Measurements from ENCODE around the gene SDR39U1. TPM values are rescaled to one million over a fixed set of nuclear protein-coding genes. Genes with fewer than 3 reads are reported as not detected.

Gene SDR39U1
- total RNA-seq, 1 experiment from 2014 or later: 61.8 TPM

- H3K27me3 ChIP-seq (ENCODE audit: insufficient read depth, low read length): no peaks in the 10 kb centered on the region
- intact Hi-C loops (cut with micrococcal nuclease): loop anchor here (10.0 kb wide), 1 partner anchor 224 kb away; the partner anchor contains the start of genes CHMP4A and MDP1
- no peak overlapping the region for H2AFZ ChIP-seq (ENCODE audit: low read depth, low read length, poor library complexity, severe bottlenecking)
- no peak for TF ChIP-seq TCF7L2 (IDR thresholded peaks at IDR 0.05; ENCODE audit: borderline replicate concordance, extremely low read depth, insufficient read depth, insufficient read length)
- TF ChIP-seq SP1 (IDR thresholded peaks at IDR 0.05; ENCODE audit: low read depth): no peak
- TF ChIP-seq POLR2A (IDR thresholded peaks at IDR 0.05; ENCODE audit: borderline replicate concordance, extremely low read depth, insufficient read depth, insufficient read length): no peak
- TF ChIP-seq EZH2 (IDR thresholded peaks at IDR 0.05): no peak
- no peak for TF ChIP-seq ATF3 (IDR thresholded peaks at IDR 0.05)
- no peak for TF ChIP-seq FOSL1 (IDR thresholded peaks at IDR 0.05; ENCODE audit: low read depth)
- no peak for TF ChIP-seq CTCF (IDR thresholded peaks at IDR 0.05 in 2 of 3, conservative IDR thresholded peaks at IDR 0.05 in 1 of 3; ENCODE audit: borderline replicate concordance in 1 of 3, insufficient read depth in 1 of 3, low read depth in 2 of 3, low read length in 2 of 3)
- TF ChIP-seq RAD21 (IDR thresholded peaks at IDR 0.05; ENCODE audit: low read depth): no peak
- no peak for TF ChIP-seq EGR1 (IDR thresholded peaks at IDR 0.05; ENCODE audit: low read depth)
- no peak for TF ChIP-seq EZH2phosphoT487 (IDR thresholded peaks at IDR 0.05; ENCODE audit: borderline replicate concordance)
- TF ChIP-seq POLR2AphosphoS5 (IDR thresholded peaks at IDR 0.05; ENCODE audit: low read depth, low read length): no peak
- TF ChIP-seq ELF1 (IDR thresholded peaks at IDR 0.05; ENCODE audit: borderline replicate concordance, low read depth): no peak
- TF ChIP-seq REST (IDR thresholded peaks at IDR 0.05; ENCODE audit: low read depth): no peak
- TF ChIP-seq YY1 (IDR thresholded peaks at IDR 0.05; ENCODE audit: extremely low read depth, insufficient replicate concordance, low read depth, low read length): no peak
- TF ChIP-seq SIN3A (IDR thresholded peaks at IDR 0.05; ENCODE audit: low read depth): no peak
- TF ChIP-seq ZBTB33 (IDR thresholded peaks at IDR 0.05; ENCODE audit: extremely low read depth, insufficient replicate concordance, low read length): no peak
- TF ChIP-seq CBX3 (IDR thresholded peaks at IDR 0.05; ENCODE audit: low read depth): no peak
- TF ChIP-seq JUND (IDR thresholded peaks at IDR 0.05): no peak
- no peak overlapping the region for H3K4me2 ChIP-seq (ENCODE audit: low read length)
- no peak overlapping the region for H3K4me3 ChIP-seq (replicated peaks in 1 of 2; ENCODE audit: low read depth in 1 of 2, low read length in 2 of 2)
- no peak overlapping the region for H3K9ac ChIP-seq (ENCODE audit: low read length)
- peaks cover 12 to 29% of the 10 kb centered on the region in 2 experiments; a peak in 3 of 4 replicates for H3K36me3 ChIP-seq (ENCODE audit: control insufficient read depth in 1 of 2, insufficient read depth in 2 of 2, low read length in 2 of 2)
- no TSS peak for BruUV-seq (replicated peaks)
- H4K20me1 ChIP-seq (ENCODE audit: insufficient read depth): no peaks in the 10 kb centered on the region
- H3K27ac ChIP-seq (ENCODE audit: low read depth, low read length): no peak overlapping the region
- ChIA-PET RAD21 (ENCODE audit: low non-redundant PET in 1 of 2, low total read pairs in 2 of 2, uncharacterized antibody in 2 of 2, unreplicated experiment in 2 of 2) (no interaction called here), CTCF (no interaction called here), POLR2A (interaction anchor here (3.2 kb wide), 1 partner anchor 8 kb away, joined by 31 read pairs; the partner anchor contains the start of genes CBLN3 and KHNYN)
- H3K9me3 ChIP-seq (ENCODE audit: control insufficient read depth in 1 of 2, insufficient read depth in 1 of 2, low read depth in 1 of 2, low read length in 2 of 2): no peaks in the 10 kb centered on the region
- H3K79me2 ChIP-seq (ENCODE audit: insufficient read depth, low read length): peaks cover 26% of the 10 kb centered on the region
- no peak for ATAC-seq
- H3K4me1 ChIP-seq (ENCODE audit: control insufficient read depth in 1 of 2, insufficient read depth in 2 of 2, low read length in 2 of 2): peaks cover 5 to 17% of the 10 kb centered on the region in 2 experiments; a peak in 3 of 4 replicates
- DNase-seq (ENCODE audit: low read depth, low spot score): no peak
- no peaks in the 10 kb centered on the region for H3K9me2 ChIP-seq (ENCODE audit: insufficient read depth)
Observed at GRCh38 chr14:24439257-24439656, 3.3 kb downstream of the SDR39U1 start.
